ENCODE results near the gene COBL.
A peak's percentile ranks its signal among the peaks of the same experiment; 100 is the strongest.

Gene COBL

DNA sequence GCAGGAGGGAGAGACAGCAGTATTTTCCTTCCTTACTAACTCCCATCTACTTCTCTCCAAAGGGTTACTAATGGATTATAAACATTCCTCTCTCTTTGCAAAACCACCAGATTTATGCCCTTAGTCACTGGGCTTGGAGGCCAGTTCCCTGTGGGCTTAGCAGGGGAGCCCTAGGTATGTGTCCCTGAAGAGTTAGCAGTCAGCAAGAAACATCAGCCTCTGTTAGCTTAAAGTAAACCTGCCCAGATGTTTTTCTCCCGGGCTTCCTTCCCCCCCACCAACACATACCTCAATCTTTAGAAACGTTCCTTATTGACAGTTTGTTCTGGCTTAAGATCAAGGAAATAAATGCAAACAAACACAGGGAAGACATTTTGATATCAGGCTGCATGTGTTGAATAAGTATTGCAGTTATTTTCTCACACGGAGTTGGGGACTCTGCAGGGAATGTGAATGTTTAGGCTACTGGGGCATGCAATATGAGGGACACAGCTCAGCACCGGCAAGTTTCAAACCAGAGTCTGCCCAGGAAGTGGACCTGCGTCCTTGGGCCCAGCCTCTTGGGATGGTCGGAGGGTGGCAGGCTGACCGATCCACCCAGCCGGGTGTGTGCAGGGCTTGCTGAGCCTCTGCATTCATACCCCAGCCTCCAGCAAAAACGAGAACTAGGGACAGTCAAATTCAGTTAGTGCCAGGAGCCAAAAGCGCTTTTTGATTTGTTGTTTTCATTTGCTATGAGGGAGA lies 281.9 kb downstream of the COBL start:
- TF ChIP-seq CTCF (IDR thresholded peaks at IDR 0.05; ENCODE audit: low read length, missing control alignments): no peak
- DNase-seq (ENCODE audit: low read depth): peak; percentile 46
- no peak overlapping the region for H3K4me3 ChIP-seq (replicated peaks; ENCODE audit: low read depth, low read length)

DNA sequence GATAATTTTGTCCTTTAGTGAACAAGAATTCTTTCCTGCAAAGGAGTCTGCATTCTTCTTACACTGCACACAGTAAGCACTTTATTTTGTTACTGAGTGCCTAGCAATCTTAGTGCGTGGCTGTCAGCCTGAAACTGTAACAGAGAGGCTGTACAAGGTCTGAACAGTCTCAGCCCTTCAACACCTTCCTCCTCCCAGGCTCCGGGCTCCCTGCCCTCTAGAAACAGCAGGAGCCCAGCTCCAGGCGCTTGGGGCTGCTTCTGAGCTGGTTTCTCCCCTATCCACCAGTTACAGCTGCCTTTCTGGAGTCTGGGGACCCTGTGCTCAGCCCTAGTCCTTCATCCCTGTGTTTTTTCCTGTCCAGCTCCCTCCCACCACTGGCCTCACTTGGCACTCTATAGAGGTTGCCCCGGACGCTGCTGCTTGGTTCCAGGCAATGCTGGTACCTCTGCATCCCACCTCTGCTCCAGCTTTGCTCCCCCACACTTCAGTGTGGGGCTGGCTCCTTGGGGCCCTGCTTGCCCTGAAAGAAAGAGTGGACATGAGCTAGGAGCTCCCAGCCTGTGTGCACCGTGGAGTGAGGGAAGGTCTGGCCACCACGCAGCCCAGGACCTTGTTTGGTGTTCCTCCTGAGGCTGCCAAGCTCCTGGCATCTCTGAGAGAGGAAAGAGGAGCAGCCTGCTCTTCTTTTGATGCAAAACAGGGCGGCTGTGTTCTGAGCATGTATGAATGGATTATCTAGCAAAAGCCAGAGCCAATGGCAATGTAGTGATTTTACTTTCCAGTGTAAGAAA lies 282.7 kb downstream of the COBL start:
- no peak overlapping the region for H3K4me3 ChIP-seq (replicated peaks; ENCODE audit: low read depth, low read length)
- TF ChIP-seq CTCF (IDR thresholded peaks at IDR 0.05; ENCODE audit: low read length, missing control alignments): no peak
- DNase-seq (ENCODE audit: low read depth): no peak

- no peak for DNase-seq (ENCODE audit: low read depth)
- H3K4me3 ChIP-seq (replicated peaks; ENCODE audit: low read depth, low read length): no peak overlapping the region
- TF ChIP-seq CTCF (IDR thresholded peaks at IDR 0.05; ENCODE audit: low read length, missing control alignments): no peak
These were observed 284.7 kb downstream of the COBL start for GRCh38 chr7:51031791-51032515.

GRCh38 chr7:51031216-51031615 lies 285.4 kb downstream of the COBL start:
- no peak for DNase-seq (ENCODE audit: low read depth)
- TF ChIP-seq CTCF (IDR thresholded peaks at IDR 0.05; ENCODE audit: low read length, missing control alignments): no peak
- H3K4me3 ChIP-seq (replicated peaks; ENCODE audit: low read depth, low read length): no peak overlapping the region

DNA sequence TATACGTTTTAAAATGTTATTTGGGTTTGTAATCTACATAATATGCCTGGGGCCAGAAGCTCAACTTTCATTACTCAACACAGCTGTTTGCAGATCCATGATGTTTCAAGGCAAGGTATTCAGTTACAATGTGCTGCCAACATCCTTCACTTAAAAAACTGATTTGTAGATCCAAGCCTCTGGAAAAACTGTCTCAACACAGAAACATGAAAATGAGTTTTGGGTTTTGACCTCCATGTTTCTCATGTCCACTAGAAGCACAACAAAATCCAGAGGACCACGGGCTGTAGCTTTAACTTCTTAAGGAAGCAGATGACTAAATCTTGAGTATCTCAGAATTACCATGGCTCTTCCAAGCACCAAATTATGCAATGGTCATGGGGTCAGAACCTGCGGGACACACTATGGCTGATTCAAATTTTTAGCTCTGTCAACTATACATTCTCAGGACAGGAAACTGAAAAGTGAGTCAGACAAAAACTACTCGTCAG lies 286.9 kb downstream of the COBL start:
- no peak for TF ChIP-seq CTCF (IDR thresholded peaks at IDR 0.05; ENCODE audit: low read length, missing control alignments)
- DNase-seq (ENCODE audit: low read depth): peak; percentile 84
- H3K4me3 ChIP-seq (replicated peaks; ENCODE audit: low read depth, low read length): no peak overlapping the region

DNA sequence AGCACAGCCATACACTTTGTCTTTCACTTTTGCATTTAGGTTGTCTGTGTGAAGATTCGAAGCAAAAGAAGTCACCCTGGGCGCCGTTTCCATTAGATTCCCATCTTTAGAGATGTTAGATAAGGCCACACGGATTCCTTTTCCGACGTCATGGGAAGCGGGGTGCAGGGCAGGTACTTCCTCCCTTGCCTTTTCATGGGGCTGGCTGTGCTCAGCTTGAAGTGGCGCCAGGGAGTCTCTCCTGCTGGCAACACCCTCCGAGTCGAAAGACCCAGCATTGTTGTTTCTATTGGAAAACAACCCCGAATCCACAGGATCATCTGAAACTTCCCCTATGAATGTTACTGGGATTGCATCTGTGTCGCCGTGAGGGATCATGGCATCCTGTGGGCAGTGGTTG lies 287.5 kb downstream of the COBL start:
- no peak for DNase-seq (ENCODE audit: low read depth)
- no peak overlapping the region for H3K4me3 ChIP-seq (replicated peaks; ENCODE audit: low read depth, low read length)
- no peak for TF ChIP-seq CTCF (IDR thresholded peaks at IDR 0.05; ENCODE audit: low read length, missing control alignments)

Measured in fibroblast of pulmonary artery (primary cell).